K562 (cell line): ENCODE measurements around the gene CCDC136. TPM values are rescaled to one million over a fixed set of nuclear protein-coding genes. Genes with fewer than 3 reads are reported as not detected.
A peak's percentile ranks its signal among the peaks of the same experiment; 100 is the strongest.

ENCODE experiments used
- ATAC-seq: fragments of 200-7000 bp; cut with Tn5 transposase; 3 replicates; pipeline ENCODE4 v1.9.1; 2020; ENCODE audit warnings: moderate library complexity
- BruUV-seq: library from RNA; stranded (reverse); fragments of 400-500 nt; replicated peaks from 2 replicates; lab custom pipeline; 2021; lab: Mats Ljungman, UMichigan
- CTCF ChIA-PET: fragments of 300-600 bp; formaldehyde crosslinking; extraction: SDS; loops from one replicate; lab custom pipeline; 2021; ENCODE audit warnings: low intra/inter-chr PET ratio; lab: Yijun Ruan, JAX
- POLR2A ChIA-PET: fragments of 300-600, 350-650 bp; sonication (Branson Sonifier 250); formaldehyde crosslinking; extraction: SDS; loops from one replicate; lab custom pipeline; 2021; ENCODE audit warnings: antibody characterized with exemption, inconsistent platforms; lab: Yijun Ruan, JAX
- DNase-seq, 4 experiments: peaks; one replicate each; pipeline versions ENCODE4 v3.0.0 to v3.0.0-alpha.2; 2011 to 2018; ENCODE audit warnings: low spot score in 3 of 4, mixed read lengths in 3 of 4; ENCODE audit errors: extremely low read depth in 1 of 4
- FAIRE-seq: peaks from 2 replicates; lab custom pipeline; 2011; peaks lifted over from hg19 to GRCh38; lab: Jason Lieb, UNC
- H2AFZ ChIP-seq: 2 replicates; pipeline ENCODE4 v1.6.0; 2011; ENCODE audit warnings: low read depth, low read length, control low read depth, inconsistent platforms
- H3K27ac ChIP-seq: fragments of 200-600 bp; 3 replicates; pipeline ENCODE4 v1.8.0; 2011; ENCODE audit warnings: low read depth, mild to moderate bottlenecking, control low read depth, inconsistent platforms, low read length, moderate library complexity, mixed read lengths; ENCODE audit errors: extremely low read depth
- H3K27me3 ChIP-seq, 2 experiments: fragments of 300-600 bp in 1 of 2; 2 replicates in 1 of 2; 3 replicates in 1 of 2; pipeline versions ENCODE4 v1.6.0 to v1.8.0; 2011; ENCODE audit warnings: inconsistent platforms in 2 of 2, low read length in 2 of 2, mild to moderate bottlenecking in 1 of 2, mixed read lengths in 1 of 2, moderate library complexity in 1 of 2; ENCODE audit not compliant: control insufficient read depth in 2 of 2, insufficient read depth in 2 of 2
- H3K36me3 ChIP-seq: fragments of 300-600 bp; 3 replicates; pipeline ENCODE4 v1.8.0; 2011; ENCODE audit warnings: mild to moderate bottlenecking, low read length, inconsistent platforms; ENCODE audit not compliant: control insufficient read depth, insufficient read depth
- H3K4me1 ChIP-seq, 2 experiments: fragments of 200-600 bp in 1 of 2; replicated peaks in 1 of 2; 2 replicates in 1 of 2; 3 replicates in 1 of 2; pipeline versions ENCODE4 v1.5.1 to v1.8.0; 2011; ENCODE audit warnings: inconsistent platforms in 2 of 2, low read length in 2 of 2, mild to moderate bottlenecking in 1 of 2, mixed read lengths in 1 of 2, moderate library complexity in 1 of 2; ENCODE audit not compliant: control insufficient read depth in 2 of 2, insufficient read depth in 2 of 2
- H3K4me2 ChIP-seq: 2 replicates; pipeline ENCODE4 v1.6.1; 2011; ENCODE audit warnings: low read length, control low read depth, inconsistent platforms, mixed read lengths; ENCODE audit not compliant: insufficient read depth
- H3K4me3 ChIP-seq: fragments of 200-600 bp; sonication (generic), shearing (Covaris generic); 2 replicates; pipeline ENCODE4 v1.5.1; 2016; ENCODE audit warnings: control low read depth, inconsistent platforms
- H3K79me2 ChIP-seq: fragments of 200-600 bp; 3 replicates; pipeline ENCODE4 v1.8.0; 2011; ENCODE audit warnings: low read length, inconsistent platforms; ENCODE audit not compliant: control insufficient read depth, insufficient read depth
- H3K9ac ChIP-seq, 2 experiments: 2 replicates each; pipeline versions ENCODE4 v1.6.0 to v1.6.1; 2011; ENCODE audit warnings: low read depth in 2 of 2, low read length in 2 of 2, control low read depth in 1 of 2, inconsistent platforms in 1 of 2, mild to moderate bottlenecking in 1 of 2, mixed read lengths in 1 of 2; ENCODE audit not compliant: insufficient read depth in 1 of 2
- H3K9me1 ChIP-seq: one replicate; pipeline ENCODE4 v1.6.0; 2011; ENCODE audit warnings: inconsistent platforms, mild to moderate bottlenecking, low read length, moderate library complexity; ENCODE audit not compliant: control insufficient read depth, insufficient read depth
- H3K9me3 ChIP-seq: replicated peaks from 2 replicates; pipeline ENCODE4 v1.5.1; 2011; ENCODE audit warnings: low read depth, low read length, inconsistent platforms; ENCODE audit not compliant: control insufficient read depth, insufficient read depth
- H4K20me1 ChIP-seq: replicated peaks from 2 replicates; pipeline ENCODE4 v1.6.1; 2011; ENCODE audit warnings: low read length, inconsistent platforms, mixed read lengths; ENCODE audit not compliant: control insufficient read depth, insufficient read depth
- BRF1 ChIP-seq: IDR thresholded peaks from 3 replicates; pipeline ENCODE4 v1.6.1; 2011; ENCODE audit warnings: borderline replicate concordance, mild to moderate bottlenecking; ENCODE audit not compliant: insufficient read length; ENCODE audit errors: extremely low read depth
- CC2D1A ChIP-seq: fragments of 450-650 bp; IDR thresholded peaks from 2 replicates; pipeline ENCODE4 v1.6.1; 2017; ENCODE audit warnings: mild to moderate bottlenecking
- CREB1 ChIP-seq, 2 experiments: sonication (generic) in 1 of 2; formaldehyde crosslinking in 1 of 2; IDR thresholded peaks; 2 replicates each; pipeline versions ENCODE4 v1.6.1 to v1.8.0; 2012 to 2022; ENCODE audit warnings: inconsistent platforms in 1 of 2, mild to moderate bottlenecking in 1 of 2, missing genetic modification reagents in 1 of 2, moderate library complexity in 1 of 2
- MED1 ChIP-seq: sonication (generic); formaldehyde crosslinking; IDR thresholded peaks from 2 replicates; pipeline ENCODE4 v1.8.1; 2023; ENCODE audit warnings: missing genetic modification reagents, borderline replicate concordance
- NR2C1 ChIP-seq, 2 experiments: fragments of 450-650 bp; IDR thresholded peaks; 2 replicates each; pipeline ENCODE4 v1.6.1; 2017; ENCODE audit warnings: mild to moderate bottlenecking in 2 of 2, antibody characterized with exemption in 1 of 2, inconsistent platforms in 1 of 2, missing compliant biosample characterization in 1 of 2, missing genetic modification characterization in 1 of 2
- RFX7 ChIP-seq: fragments of 250-450 bp; sonication (Bioruptor Pico); IDR thresholded peaks from 2 replicates; pipeline ENCODE4 v1.5.1; 2021; ENCODE audit warnings: mild to moderate bottlenecking
- SRSF1 ChIP-seq: fragments of 200-400 bp; formaldehyde crosslinking; IDR thresholded peaks from 2 replicates; pipeline ENCODE4 v1.6.1; 2017; ENCODE audit warnings: mild to moderate bottlenecking, low read depth, low read length, moderate library complexity
- STAG1 ChIP-seq: sonication (generic); formaldehyde crosslinking; IDR thresholded peaks from 2 replicates; pipeline ENCODE4 v1.5.0; 2020; ENCODE audit warnings: missing genetic modification reagents, borderline replicate concordance
- ZNF551 ChIP-seq: fragments of 250-450 bp; sonication (Bioruptor Pico); IDR thresholded peaks from 2 replicates; pipeline ENCODE4 v1.5.0; 2021; ENCODE audit warnings: mild to moderate bottlenecking, moderate library complexity
- WGBS: fragments of 100-300 bp; shearing (Covaris generic); methylation state at CpG from one replicate; pipeline ENCODE4 v1.1.6; 2016; ENCODE audit warnings: low coverage, mixed read lengths; ENCODE audit not compliant: insufficient coverage; ENCODE audit errors: missing lambda C conversion rate; 5-methylcytosine and 5-hydroxymethylcytosine counted together
- in situ Hi-C: fragments of 300-500 bp; cut with MboI; formaldehyde crosslinking; loops from 4 replicates; pipeline ENCODE4 v1.15.0; 2018; ENCODE audit warnings: inconsistent platforms, mixed read lengths
- intact Hi-C: fragments of 100-400 bp; cut with micrococcal nuclease; formaldehyde crosslinking; loops from 2 replicates; pipeline ENCODE4 v1.14.2; 2022
- polyA plus RNA-seq, 8 experiments: library from polyadenylated mRNA; depleted of rRNA in 4 of 8; stranded (reverse) in 5 of 8; unstranded in 3 of 8; fragments of >200 nt; fragmentation: Nextera tagmentation in 2 of 8; fragmentation: Illumina TruSeq in 1 of 8; extraction: Ambion mirVana in 2 of 8; extraction: Trizol in 1 of 8; gene quantifications; 2 replicates each; pipeline versions ENCODE4 v1.2.1 to v1.2.3, GENCODE V29; 2011 to 2014; ENCODE audit warnings: inconsistent platforms in 1 of 8, missing spikeins in 1 of 8
- total RNA-seq, 7 experiments: library from RNA; depleted of rRNA in 6 of 7; stranded (reverse); fragments of >200 nt in 6 of 7; fragmentation: Illumina TruSeq in 2 of 7; extraction: Trizol in 2 of 7; gene quantifications; 2 replicates each; pipeline versions ENCODE4 v1.2.1 to v1.2.3, GENCODE V29; 2011 to 2021; ENCODE audit warnings: low replicate concordance in 1 of 7
- TF ChIP-seq, protein P1 (sequence below): fragments of 250-450 bp; sonication (Bioruptor Pico); IDR thresholded peaks from 2 replicates; pipeline ENCODE4 v1.5.0; 2020; ENCODE audit warnings: mild to moderate bottlenecking
- TF ChIP-seq, protein P2 (sequence below): fragments of 450-650 bp; IDR thresholded peaks from 2 replicates; pipeline ENCODE4 v1.6.1; 2016; ENCODE audit warnings: borderline replicate concordance
- TF ChIP-seq, protein P3 (sequence below): fragments of 250-450 bp; sonication (Bioruptor Pico); IDR thresholded peaks from 2 replicates; pipeline ENCODE4 v1.8.0; 2022; ENCODE audit warnings: moderate library complexity, mild to moderate bottlenecking, inconsistent platforms
- TF ChIP-seq, protein P4 (sequence below): IDR thresholded peaks from 3 replicates; pipeline ENCODE4 v1.6.1; 2011; ENCODE audit warnings: borderline replicate concordance, mild to moderate bottlenecking, moderate library complexity; ENCODE audit not compliant: insufficient read length; ENCODE audit errors: extremely low read depth

CCDC136 gene
- total and polyA plus RNA-seq, 9 of the 15 experiments (the other 6 are each of a cell fraction or from before 2014, with no cell fraction given): 2.4 to 40.8 (median 26.5) TPM

DNA sequence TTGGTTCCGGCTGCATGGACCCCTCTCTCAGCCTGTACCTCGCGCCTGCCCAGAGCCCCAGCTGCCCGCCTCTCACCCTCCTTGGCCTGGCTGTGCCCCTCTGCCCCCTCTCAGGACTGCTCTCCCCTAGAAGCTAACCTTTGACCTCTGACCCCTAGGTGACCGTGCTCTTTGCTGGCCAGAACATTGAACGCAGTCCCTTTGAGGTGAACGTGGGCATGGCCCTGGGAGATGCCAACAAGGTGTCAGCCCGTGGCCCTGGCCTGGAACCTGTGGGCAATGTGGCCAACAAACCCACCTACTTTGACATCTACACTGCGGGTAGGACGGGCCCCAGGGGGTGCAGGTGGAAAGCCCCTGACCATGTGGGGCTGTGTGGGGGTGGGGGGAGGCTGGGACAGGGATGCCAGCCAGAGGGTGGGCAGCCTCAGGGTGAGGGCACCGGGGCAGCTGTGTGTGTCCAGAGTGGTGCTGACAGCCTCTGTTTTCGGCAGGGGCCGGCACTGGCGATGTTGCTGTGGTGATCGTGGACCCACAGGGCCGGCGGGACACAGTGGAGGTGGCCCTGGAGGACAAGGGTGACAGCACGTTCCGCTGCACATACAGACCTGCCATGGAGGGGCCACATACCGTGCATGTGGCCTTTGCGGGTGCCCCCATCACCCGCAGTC, 46.5 kb downstream of the CCDC136 start:
- DNase-seq: no peak
- H3K4me2 ChIP-seq: no peak overlapping the region
- peaks cover 17% of the 10 kb centered on the region; the same call in 1 of the 2 replicates for H4K20me1 ChIP-seq
- in situ Hi-C loops: no loop called here
- CTCF ChIA-PET: no interaction called here
- ATAC-seq: no peak
- POLR2A ChIA-PET: no interaction called here
- intact Hi-C loops: no loop called here
- 93% methylated on average over 17 of the region's 22 CpGs for WGBS
- no peak overlapping the region for H2AFZ ChIP-seq
- no peak for FAIRE-seq
- no peak overlapping the region; a peak in 1 of 4 replicates for H3K9ac ChIP-seq
- H3K36me3 ChIP-seq: peaks cover 99% of the 10 kb centered on the region; the same call in 2 of the 3 replicates
- peaks cover 16% of the 10 kb centered on the region for H3K79me2 ChIP-seq
- H3K27me3 ChIP-seq: no peaks in the 10 kb centered on the region
- TSS peak; percentile 9 for BruUV-seq
- peaks cover 8 to 62% of the 10 kb centered on the region in 2 experiments for H3K4me1 ChIP-seq
- H3K9me3 ChIP-seq: no peaks in the 10 kb centered on the region
- no peak overlapping the region for H3K27ac ChIP-seq
- H3K9me1 ChIP-seq: no peaks in the 10 kb centered on the region
- H3K4me3 ChIP-seq: no peak overlapping the region
- TF ChIP-seq, protein P1, sequence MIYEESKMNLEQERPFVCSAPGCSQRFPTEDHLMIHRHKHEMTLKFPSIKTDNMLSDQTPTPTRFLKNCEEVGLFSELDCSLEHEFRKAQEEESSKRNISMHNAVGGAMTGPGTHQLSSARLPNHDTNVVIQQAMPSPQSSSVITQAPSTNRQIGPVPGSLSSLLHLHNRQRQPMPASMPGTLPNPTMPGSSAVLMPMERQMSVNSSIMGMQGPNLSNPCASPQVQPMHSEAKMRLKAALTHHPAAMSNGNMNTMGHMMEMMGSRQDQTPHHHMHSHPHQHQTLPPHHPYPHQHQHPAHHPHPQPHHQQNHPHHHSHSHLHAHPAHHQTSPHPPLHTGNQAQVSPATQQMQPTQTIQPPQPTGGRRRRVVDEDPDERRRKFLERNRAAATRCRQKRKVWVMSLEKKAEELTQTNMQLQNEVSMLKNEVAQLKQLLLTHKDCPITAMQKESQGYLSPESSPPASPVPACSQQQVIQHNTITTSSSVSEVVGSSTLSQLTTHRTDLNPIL: no peak
- TF ChIP-seq, protein P2, sequence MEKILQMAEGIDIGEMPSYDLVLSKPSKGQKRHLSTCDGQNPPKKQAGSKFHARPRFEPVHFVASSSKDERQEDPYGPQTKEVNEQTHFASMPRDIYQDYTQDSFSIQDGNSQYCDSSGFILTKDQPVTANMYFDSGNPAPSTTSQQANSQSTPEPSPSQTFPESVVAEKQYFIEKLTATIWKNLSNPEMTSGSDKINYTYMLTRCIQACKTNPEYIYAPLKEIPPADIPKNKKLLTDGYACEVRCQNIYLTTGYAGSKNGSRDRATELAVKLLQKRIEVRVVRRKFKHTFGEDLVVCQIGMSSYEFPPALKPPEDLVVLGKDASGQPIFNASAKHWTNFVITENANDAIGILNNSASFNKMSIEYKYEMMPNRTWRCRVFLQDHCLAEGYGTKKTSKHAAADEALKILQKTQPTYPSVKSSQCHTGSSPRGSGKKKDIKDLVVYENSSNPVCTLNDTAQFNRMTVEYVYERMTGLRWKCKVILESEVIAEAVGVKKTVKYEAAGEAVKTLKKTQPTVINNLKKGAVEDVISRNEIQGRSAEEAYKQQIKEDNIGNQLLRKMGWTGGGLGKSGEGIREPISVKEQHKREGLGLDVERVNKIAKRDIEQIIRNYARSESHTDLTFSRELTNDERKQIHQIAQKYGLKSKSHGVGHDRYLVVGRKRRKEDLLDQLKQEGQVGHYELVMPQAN: no peak
- TF ChIP-seq STAG1 (CRISPR knock-in tag): no peak
- TF ChIP-seq BRF1: no peak
- no peak for TF ChIP-seq ZNF551
- TF ChIP-seq CC2D1A: no peak
- TF ChIP-seq, protein P3, sequence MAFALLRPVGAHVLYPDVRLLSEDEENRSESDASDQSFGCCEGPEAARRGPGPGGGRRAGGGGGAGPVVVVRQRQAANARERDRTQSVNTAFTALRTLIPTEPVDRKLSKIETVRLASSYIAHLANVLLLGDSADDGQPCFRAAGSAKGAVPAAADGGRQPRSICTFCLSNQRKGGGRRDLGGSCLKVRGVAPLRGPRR (CRISPR knock-in tag): no peak
- TF ChIP-seq MED1 (CRISPR knock-in tag): no peak
- TF ChIP-seq SRSF1: no peak
- TF ChIP-seq NR2C1 (IDR thresholded peaks at IDR 0.05): peak; percentile 96
- peak; percentile 95 for TF ChIP-seq NR2C1 (tag; IDR thresholded peaks at IDR 0.05)
- no peak for TF ChIP-seq RFX7
- no peak for TF ChIP-seq CREB1 (IDR thresholded peaks at IDR 0.05)
- 0 out of 2 replicates have a peak, but pooled peaks have one; percentile 18 for TF ChIP-seq CREB1 (CRISPR knock-in tag; IDR thresholded peaks at IDR 0.05)
- TF ChIP-seq, protein P4, sequence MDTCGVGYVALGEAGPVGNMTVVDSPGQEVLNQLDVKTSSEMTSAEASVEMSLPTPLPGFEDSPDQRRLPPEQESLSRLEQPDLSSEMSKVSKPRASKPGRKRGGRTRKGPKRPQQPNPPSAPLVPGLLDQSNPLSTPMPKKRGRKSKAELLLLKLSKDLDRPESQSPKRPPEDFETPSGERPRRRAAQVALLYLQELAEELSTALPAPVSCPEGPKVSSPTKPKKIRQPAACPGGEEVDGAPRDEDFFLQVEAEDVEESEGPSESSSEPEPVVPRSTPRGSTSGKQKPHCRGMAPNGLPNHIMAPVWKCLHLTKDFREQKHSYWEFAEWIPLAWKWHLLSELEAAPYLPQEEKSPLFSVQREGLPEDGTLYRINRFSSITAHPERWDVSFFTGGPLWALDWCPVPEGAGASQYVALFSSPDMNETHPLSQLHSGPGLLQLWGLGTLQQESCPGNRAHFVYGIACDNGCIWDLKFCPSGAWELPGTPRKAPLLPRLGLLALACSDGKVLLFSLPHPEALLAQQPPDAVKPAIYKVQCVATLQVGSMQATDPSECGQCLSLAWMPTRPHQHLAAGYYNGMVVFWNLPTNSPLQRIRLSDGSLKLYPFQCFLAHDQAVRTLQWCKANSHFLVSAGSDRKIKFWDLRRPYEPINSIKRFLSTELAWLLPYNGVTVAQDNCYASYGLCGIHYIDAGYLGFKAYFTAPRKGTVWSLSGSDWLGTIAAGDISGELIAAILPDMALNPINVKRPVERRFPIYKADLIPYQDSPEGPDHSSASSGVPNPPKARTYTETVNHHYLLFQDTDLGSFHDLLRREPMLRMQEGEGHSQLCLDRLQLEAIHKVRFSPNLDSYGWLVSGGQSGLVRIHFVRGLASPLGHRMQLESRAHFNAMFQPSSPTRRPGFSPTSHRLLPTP: no peak
